HepG2 (cell line): ENCODE measurements around the gene UTP4. TPM values are rescaled to one million over a fixed set of nuclear protein-coding genes. Genes with fewer than 3 reads are reported as not detected.
"Not testable (repeated sequence)": the region's sequence is repeated elsewhere in the genome, so short reads cannot be mapped to it uniquely, and the experiment has no call there.

Source experiments
- ATAC-seq: fragments of 200-7000 bp; cut with Tn5 transposase; 3 replicates; pipeline ENCODE4 v1.9.1; 2020; ENCODE audit warnings: mild to moderate bottlenecking, moderate library complexity
- BruUV-seq: library from RNA; stranded (reverse); fragments of 400-500 nt; replicated peaks from 2 replicates; lab custom pipeline; 2021; lab: Mats Ljungman, UMichigan
- CTCF ChIA-PET: fragments of 300-600 bp; formaldehyde crosslinking; extraction: SDS; loops from one replicate; lab custom pipeline; 2021; ENCODE audit warnings: low total read pairs, inconsistent platforms, low intra/inter-chr PET ratio; lab: Yijun Ruan, JAX
- POLR2A ChIA-PET: fragments of 350-600 bp; sonication (Branson Sonifier 250); formaldehyde crosslinking; loops from one replicate; lab custom pipeline; 2020; ENCODE audit warnings: antibody characterized with exemption, inconsistent platforms; lab: Yijun Ruan, JAX
- DNase-seq: peaks from one replicate; pipeline ENCODE4 v3.0.0-alpha.2; 2015; ENCODE audit warnings: low spot score
- FAIRE-seq: peaks from 3 replicates; lab custom pipeline; 2011; peaks lifted over from hg19 to GRCh38; lab: Jason Lieb, UNC
- H2AFZ ChIP-seq: one replicate; pipeline ENCODE4 v1.6.1; 2011; ENCODE audit warnings: low read length, inconsistent platforms
- H3K27ac ChIP-seq: fragments of 300-600 bp; 3 replicates; pipeline ENCODE4 v1.8.0; 2011; ENCODE audit warnings: mixed run types, mild to moderate bottlenecking, mixed read lengths, low read length, inconsistent platforms; ENCODE audit not compliant: insufficient read depth; ENCODE audit errors: extremely low read length
- H3K27me3 ChIP-seq, 2 experiments: fragments of 200-600 bp in 1 of 2; 2 replicates in 1 of 2; 3 replicates in 1 of 2; pipeline versions ENCODE4 v1.6.0 to v1.8.0; 2011; ENCODE audit warnings: low read length in 2 of 2, mild to moderate bottlenecking in 2 of 2, moderate library complexity in 2 of 2, inconsistent platforms in 1 of 2; ENCODE audit not compliant: insufficient read depth in 2 of 2, control insufficient read depth in 1 of 2
- H3K36me3 ChIP-seq, 2 experiments: fragments of 200-600 bp in 1 of 2; replicated peaks in 1 of 2; 2 replicates in 1 of 2; 3 replicates in 1 of 2; pipeline versions ENCODE4 v1.5.1 to v1.8.0; 2011; ENCODE audit warnings: low read length in 2 of 2, inconsistent platforms in 1 of 2; ENCODE audit not compliant: insufficient read depth in 2 of 2, control insufficient read depth in 1 of 2
- H3K4me1 ChIP-seq: 2 replicates; pipeline ENCODE4 v1.5.1; 2012; ENCODE audit warnings: low read length, inconsistent platforms; ENCODE audit not compliant: insufficient read depth
- H3K4me2 ChIP-seq: 2 replicates; pipeline ENCODE4 v1.6.0; 2011; ENCODE audit warnings: low read depth, low read length, inconsistent platforms
- H3K4me3 ChIP-seq, 3 experiments: fragments of 200-600 bp in 1 of 3; sonication (generic), shearing (Covaris generic) in 1 of 3; replicated peaks in 1 of 3; 2 replicates each; pipeline ENCODE4 v1.5.1; 2011 to 2016; ENCODE audit warnings: low read length in 3 of 3, inconsistent platforms in 2 of 3, low read depth in 2 of 3, mild to moderate bottlenecking in 2 of 3, control low read depth in 1 of 3, mixed read lengths in 1 of 3; ENCODE audit not compliant: insufficient read depth in 1 of 3
- H3K79me2 ChIP-seq: one replicate; pipeline ENCODE4 v1.6.1; 2011; ENCODE audit warnings: low read length, inconsistent platforms; ENCODE audit not compliant: insufficient read depth
- H3K9ac ChIP-seq: 2 replicates; pipeline ENCODE4 v1.6.0; 2011; ENCODE audit warnings: mild to moderate bottlenecking, low read depth, low read length, inconsistent platforms; ENCODE audit not compliant: insufficient read depth
- H3K9me3 ChIP-seq: 2 replicates; pipeline ENCODE4 v1.5.1; 2012; ENCODE audit warnings: mild to moderate bottlenecking, low read length
- H4K20me1 ChIP-seq: 2 replicates; pipeline ENCODE4 v1.6.0; 2011; ENCODE audit warnings: inconsistent platforms, mild to moderate bottlenecking, low read length, moderate library complexity; ENCODE audit not compliant: insufficient read depth
- CHD2 ChIP-seq: IDR thresholded peaks from 2 replicates; pipeline ENCODE4 v1.6.1; 2011; ENCODE audit warnings: low read depth, low read length, improper control_type of control experiment
- FOXA3 ChIP-seq: IDR thresholded peaks from 2 replicates; pipeline ENCODE4 v1.6.1; 2016; ENCODE audit warnings: missing genetic modification reagents, missing compliant biosample characterization
- KLF16 ChIP-seq, 2 experiments: sonication (generic) in 1 of 2; formaldehyde crosslinking in 1 of 2; IDR thresholded peaks; 2 replicates each; pipeline versions ENCODE4 v1.6.1 to v1.8.0; 2016 to 2023; ENCODE audit warnings: missing genetic modification reagents in 2 of 2, missing compliant biosample characterization in 1 of 2
- MAFF ChIP-seq: IDR thresholded peaks from 2 replicates; pipeline ENCODE4 v1.6.1; 2011; ENCODE audit warnings: low read depth, low read length, improper control_type of control experiment
- MAFK ChIP-seq, 2 experiments: IDR thresholded peaks in 1 of 2; conservative IDR thresholded peaks in 1 of 2; 2 replicates each; pipeline ENCODE4 v1.6.1; 2011; ENCODE audit warnings: improper control_type of control experiment in 2 of 2, low read length in 2 of 2
- NCOA5 ChIP-seq: sonication (generic); formaldehyde crosslinking; IDR thresholded peaks from 2 replicates; pipeline ENCODE4 v1.4.0; 2020; ENCODE audit warnings: missing genetic modification reagents
- ZNF362 ChIP-seq: sonication (generic); formaldehyde crosslinking; IDR thresholded peaks from 2 replicates; pipeline ENCODE4 v1.4.0; 2020; ENCODE audit warnings: missing genetic modification reagents, mild to moderate bottlenecking, borderline replicate concordance
- ZNF530 ChIP-seq: sonication (generic); formaldehyde crosslinking; IDR thresholded peaks from 2 replicates; pipeline ENCODE4 v1.5.0; 2020; ENCODE audit warnings: low read depth, mild to moderate bottlenecking, missing genetic modification reagents
- WGBS: methylation state at CpG from one replicate; pipeline ENCODE4 v1.1.6; 2017; ENCODE audit warnings: low lambda C conversion rate; 5-methylcytosine and 5-hydroxymethylcytosine counted together
- in situ Hi-C: cut with HindIII; loops from 2 replicates; pipeline ENCODE4 v1.10.0; 2017; ENCODE audit warnings: low pct_unique_long_range_greater_than_20kb; ENCODE audit not compliant: extremely low pct_ligation_motif_present
- intact Hi-C: fragments of 100-400 bp; cut with micrococcal nuclease; formaldehyde crosslinking; loops from one replicate; pipeline ENCODE4 v1.10.0; 2022; ENCODE audit not compliant: unreplicated experiment
- polyA plus RNA-seq, 8 experiments: library from polyadenylated mRNA; depleted of rRNA in 3 of 8; stranded (reverse) in 7 of 8; unstranded in 1 of 8; fragments of >200 nt; fragmentation: Illumina TruSeq in 4 of 8; extraction: Trizol in 4 of 8; gene quantifications; 2 replicates each; pipeline versions ENCODE4 v1.2.1 to v1.2.3, GENCODE V29; 2011 to 2016; ENCODE audit warnings: low read depth in 4 of 8, missing spikeins in 1 of 8, mixed read lengths in 1 of 8; ENCODE audit not compliant: insufficient read depth in 1 of 8
- total RNA-seq, 5 experiments: library from RNA; depleted of rRNA; stranded (reverse); fragments of >200 nt; fragmentation: Illumina TruSeq; extraction: Trizol; gene quantifications; 2 replicates each; pipeline ENCODE4 v1.2.3, GENCODE V29; 2016; ENCODE audit warnings: low read depth in 1 of 5

The UTP4 gene
- total and polyA plus RNA-seq, 2 of the 13 experiments (the other 11 are each of a cell fraction or from before 2014, with no cell fraction given), result 30.0 to 85.8 TPM

DNA sequence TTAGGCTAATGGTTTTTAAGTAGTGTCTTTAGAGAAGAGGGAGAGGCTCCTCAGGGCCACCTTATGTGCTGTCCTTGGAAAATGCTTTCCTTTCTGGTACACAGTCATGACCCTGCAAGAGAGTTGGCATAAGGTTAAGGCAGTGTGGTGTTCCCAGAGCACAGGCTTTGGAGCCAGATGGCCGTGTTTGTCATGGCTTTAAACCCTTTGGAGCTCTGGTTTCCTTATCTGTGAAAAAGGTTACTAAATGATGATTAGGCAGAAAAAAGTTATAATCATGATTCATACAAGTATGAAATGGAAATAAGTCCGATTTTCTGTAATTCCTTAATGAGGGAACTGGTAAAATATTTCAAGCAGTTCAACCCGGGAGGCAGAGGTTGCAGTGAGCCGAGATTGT is 13.2 kb downstream of the UTP4 start:
- Histone ChIP-seq H4K20me1 (no peaks in the 10 kb centered on the region; the same call in 1 of the 2 replicates), H3K4me2 (no peak overlapping the region), H3K79me2 (peaks cover 5% of the 10 kb centered on the region), H3K27me3 (no peaks in the 10 kb centered on the region), H3K4me1 (no peaks in the 10 kb centered on the region), H3K9me3 (no peaks in the 10 kb centered on the region)
- intact Hi-C loops, result no loop called here
- 87% methylated on average over 4 of the region's 4 CpGs for WGBS
- BruUV-seq, result no TSS peak
- in situ Hi-C loops, result no loop called here
- ATAC-seq, result no peak
- CTCF ChIA-PET, result no interaction called here
- TF ChIP-seq CHD2 (no peak), ZNF362 (CRISPR knock-in tag) (no peak), MAFF (peak; percentile 84), ZNF530 (CRISPR knock-in tag) (no peak), MAFK (conservative IDR thresholded peaks at IDR 0.05 in 1 of 2, IDR thresholded peaks at IDR 0.05 in 1 of 2; ENCODE audit: low read length in 2 of 2) (peak; percentile 81 to 88), KLF16 (CRISPR knock-in tag; IDR thresholded peaks at IDR 0.05) (no peak), NCOA5 (no peak), FOXA3 (CRISPR knock-in tag) (no peak)
- TF ChIP-seq, all 625 proteins: peak for 2
- peaks cover 31 to 75% of the 10 kb centered on the region in 2 experiments for H3K36me3 ChIP-seq
- no peak for FAIRE-seq
- no peak overlapping the region for H3K9ac ChIP-seq
- no peak overlapping the region for H2AFZ ChIP-seq
- DNase-seq, result no peak
- H3K4me3 ChIP-seq, result no peak overlapping the region
- POLR2A ChIA-PET, result no interaction called here
- no peak overlapping the region for H3K27ac ChIP-seq

DNA sequence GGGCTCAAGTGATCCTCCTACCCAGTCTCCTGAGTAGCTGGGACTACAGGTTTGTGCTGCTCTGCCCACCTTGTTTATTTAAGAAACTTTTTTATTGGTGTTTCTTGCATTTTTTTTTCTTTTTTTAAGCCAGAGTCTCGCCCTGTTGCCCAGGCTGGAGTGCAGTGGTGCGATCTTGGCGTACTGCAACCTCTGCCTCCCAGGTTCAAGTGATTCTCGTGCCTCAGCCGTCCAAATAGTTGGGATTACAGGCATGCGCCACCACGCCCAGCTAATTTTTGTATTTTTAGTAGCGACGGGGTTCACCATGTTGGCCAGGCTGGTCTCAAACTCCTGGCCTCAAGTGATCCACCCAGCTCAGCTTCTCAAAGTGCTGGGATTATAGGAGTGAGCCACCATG is 17.2 kb downstream of the UTP4 start:
- H3K79me2 ChIP-seq, DNase-seq, BruUV-seq, H3K27ac ChIP-seq, H3K27me3 ChIP-seq, ATAC-seq, H2AFZ ChIP-seq, H3K9ac ChIP-seq, H3K4me3 ChIP-seq, H3K9me3 ChIP-seq, H3K4me1 ChIP-seq, FAIRE-seq, H3K4me2 ChIP-seq, H4K20me1 ChIP-seq: not testable (repeated sequence)
- POLR2A ChIA-PET, result interaction anchor here (1.0 to 1.7 kb wide), 5 partner anchors 10 to 135 kb away, joined by 3 to 6 read pairs (median 3); partner anchors contain the start of gene SNTB2
- intact Hi-C loops (loop anchor here (1.0 to 5.0 kb wide), 3 partner anchors 38 to 190 kb away; partner anchors contain the start of genes COG8, NIP7 and SNTB2), in situ Hi-C loops (loop anchor here (5.0 kb wide), 1 partner anchor 138 kb away; no protein-coding TSS in a partner anchor)
- H3K36me3 ChIP-seq, result peaks cover 23 to 75% of the 10 kb centered on the region in 2 experiments
- 95% methylated on average over 9 of the region's 9 CpGs for WGBS
- CTCF ChIA-PET, result interaction anchor here (2.3 kb wide), 1 partner anchor 137 kb away, joined by 44 read pairs; no protein-coding TSS in a partner anchor
